Measurements from ENCODE around the gene DNER. TPM values are rescaled to one million over a fixed set of nuclear protein-coding genes. Genes with fewer than 3 reads are reported as not detected.

Gene DNER
- total and polyA plus RNA-seq, 2 of the 13 experiments (the other 11 are each of a cell fraction or from before 2014, with no cell fraction given): not detected

DNA sequence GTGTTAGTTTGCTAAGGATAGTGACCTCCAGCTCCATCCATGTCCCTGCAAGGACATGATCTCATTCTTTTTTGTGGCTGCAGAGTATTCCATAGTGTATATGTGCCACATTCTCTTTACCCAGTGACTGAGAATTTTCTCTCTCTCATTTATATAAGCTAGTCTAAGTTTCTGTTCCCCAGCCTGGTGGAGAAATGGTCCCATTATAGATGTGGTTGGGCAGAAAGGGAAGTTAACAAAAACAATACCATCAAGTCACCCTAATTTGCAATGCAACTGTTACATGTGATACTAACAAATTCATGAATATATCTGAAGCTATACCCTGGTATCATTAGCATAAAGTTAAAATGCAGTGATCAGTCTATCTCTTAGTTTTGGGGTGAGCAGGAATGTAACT, 54.0 kb downstream of the DNER start:
- no peaks in the 10 kb centered on the region; a peak in 2 of 5 replicates for H3K27me3 ChIP-seq (ENCODE audit: control insufficient read depth in 1 of 2, insufficient read depth in 2 of 2, low read length in 2 of 2)
- no peaks in the 10 kb centered on the region for H4K20me1 ChIP-seq (ENCODE audit: insufficient read depth, low read length)
- no peak overlapping the region for H3K4me3 ChIP-seq (replicated peaks in 1 of 3; ENCODE audit: insufficient read depth in 1 of 3, low read depth in 2 of 3, low read length in 3 of 3)
- no TSS peak for BruUV-seq (replicated peaks)
- intact Hi-C loops (cut with micrococcal nuclease; ENCODE audit: unreplicated experiment) (no loop called here), in situ Hi-C loops (cut with HindIII; ENCODE audit: extremely low pct_ligation_motif_present, low pct_unique_long_range_greater_than_20kb) (no loop called here)
- no peak overlapping the region for H3K4me2 ChIP-seq (ENCODE audit: low read depth, low read length)
- FAIRE-seq (no peak), DNase-seq (ENCODE audit: low spot score) (no peak), ATAC-seq (no peak)
- CTCF ChIA-PET (ENCODE audit: low intra/inter-chr PET ratio, low total read pairs): no interaction called here
- no peak overlapping the region for H3K27ac ChIP-seq (ENCODE audit: extremely low read length, insufficient read depth, low read length)
- H3K4me1 ChIP-seq (ENCODE audit: insufficient read depth, low read length): no peaks in the 10 kb centered on the region
- POLR2A ChIA-PET: no interaction called here
- TF ChIP-seq, protein P1, sequence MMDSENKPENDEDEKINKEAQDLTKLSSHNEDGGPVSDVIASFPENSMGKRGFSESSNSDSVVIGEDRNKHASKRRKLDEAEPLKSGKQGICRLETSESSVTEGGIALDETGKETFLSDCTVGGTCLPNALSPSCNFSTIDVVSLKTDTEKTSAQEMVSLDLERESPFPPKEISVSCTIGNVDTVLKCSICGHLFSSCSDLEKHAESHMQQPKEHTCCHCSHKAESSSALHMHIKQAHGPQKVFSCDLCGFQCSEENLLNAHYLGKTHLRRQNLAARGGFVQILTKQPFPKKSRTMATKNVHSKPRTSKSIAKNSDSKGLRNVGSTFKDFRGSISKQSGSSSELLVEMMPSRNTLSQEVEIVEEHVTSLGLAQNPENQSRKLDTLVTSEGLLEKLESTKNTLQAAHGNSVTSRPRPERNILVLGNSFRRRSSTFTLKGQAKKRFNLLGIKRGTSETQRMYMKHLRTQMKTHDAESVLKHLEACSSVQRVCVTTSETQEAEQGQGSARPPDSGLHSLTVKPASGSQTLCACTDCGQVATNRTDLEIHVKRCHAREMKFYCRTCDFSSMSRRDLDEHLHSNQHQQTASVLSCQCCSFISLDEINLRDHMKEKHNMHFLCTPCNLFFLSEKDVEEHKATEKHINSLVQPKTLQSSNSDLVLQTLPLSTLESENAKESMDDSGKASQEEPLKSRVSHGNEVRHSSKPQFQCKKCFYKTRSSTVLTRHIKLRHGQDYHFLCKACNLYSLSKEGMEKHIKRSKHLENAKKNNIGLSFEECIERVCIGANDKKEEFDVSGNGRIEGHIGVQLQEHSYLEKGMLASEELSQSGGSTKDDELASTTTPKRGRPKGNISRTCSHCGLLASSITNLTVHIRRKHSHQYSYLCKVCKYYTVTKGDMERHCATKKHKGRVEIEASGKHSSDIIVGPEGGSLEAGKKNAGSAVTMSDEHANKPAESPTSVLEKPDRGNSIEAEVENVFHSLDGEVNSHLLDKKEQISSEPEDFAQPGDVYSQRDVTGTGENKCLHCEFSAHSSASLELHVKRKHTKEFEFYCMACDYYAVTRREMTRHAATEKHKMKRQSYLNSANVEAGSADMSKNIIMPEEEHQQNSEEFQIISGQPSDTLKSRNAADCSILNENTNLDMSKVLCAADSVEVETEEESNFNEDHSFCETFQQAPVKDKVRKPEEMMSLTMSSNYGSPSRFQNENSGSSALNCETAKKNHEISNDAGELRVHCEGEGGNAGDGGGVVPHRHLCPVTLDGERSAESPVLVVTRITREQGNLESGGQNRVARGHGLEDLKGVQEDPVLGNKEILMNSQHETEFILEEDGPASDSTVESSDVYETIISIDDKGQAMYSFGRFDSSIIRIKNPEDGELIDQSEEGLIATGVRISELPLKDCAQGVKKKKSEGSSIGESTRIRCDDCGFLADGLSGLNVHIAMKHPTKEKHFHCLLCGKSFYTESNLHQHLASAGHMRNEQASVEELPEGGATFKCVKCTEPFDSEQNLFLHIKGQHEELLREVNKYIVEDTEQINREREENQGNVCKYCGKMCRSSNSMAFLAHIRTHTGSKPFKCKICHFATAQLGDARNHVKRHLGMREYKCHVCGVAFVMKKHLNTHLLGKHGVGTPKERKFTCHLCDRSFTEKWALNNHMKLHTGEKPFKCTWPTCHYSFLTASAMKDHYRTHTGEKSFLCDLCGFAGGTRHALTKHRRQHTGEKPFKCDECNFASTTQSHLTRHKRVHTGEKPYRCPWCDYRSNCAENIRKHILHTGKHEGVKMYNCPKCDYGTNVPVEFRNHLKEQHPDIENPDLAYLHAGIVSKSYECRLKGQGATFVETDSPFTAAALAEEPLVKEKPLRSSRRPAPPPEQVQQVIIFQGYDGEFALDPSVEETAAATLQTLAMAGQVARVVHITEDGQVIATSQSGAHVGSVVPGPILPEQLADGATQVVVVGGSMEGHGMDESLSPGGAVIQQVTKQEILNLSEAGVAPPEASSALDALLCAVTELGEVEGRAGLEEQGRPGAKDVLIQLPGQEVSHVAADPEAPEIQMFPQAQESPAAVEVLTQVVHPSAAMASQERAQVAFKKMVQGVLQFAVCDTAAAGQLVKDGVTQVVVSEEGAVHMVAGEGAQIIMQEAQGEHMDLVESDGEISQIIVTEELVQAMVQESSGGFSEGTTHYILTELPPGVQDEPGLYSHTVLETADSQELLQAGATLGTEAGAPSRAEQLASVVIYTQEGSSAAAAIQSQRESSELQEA (CRISPR knock-in tag; IDR thresholded peaks at IDR 0.05; ENCODE audit: not compliant biosample characterization): no peak
- TF ChIP-seq CBX1 (IDR thresholded peaks at IDR 0.05; ENCODE audit: low read depth): no peak
- no peak for TF ChIP-seq EEA1 (CRISPR knock-in tag; IDR thresholded peaks at IDR 0.05; ENCODE audit: borderline replicate concordance)
- TF ChIP-seq ZNF431 (CRISPR knock-in tag; IDR thresholded peaks at IDR 0.05; ENCODE audit: borderline replicate concordance, low read depth): no peak
- no peak for TF ChIP-seq RFX3 (CRISPR knock-in tag; IDR thresholded peaks at IDR 0.05)
- TF ChIP-seq, protein P2, sequence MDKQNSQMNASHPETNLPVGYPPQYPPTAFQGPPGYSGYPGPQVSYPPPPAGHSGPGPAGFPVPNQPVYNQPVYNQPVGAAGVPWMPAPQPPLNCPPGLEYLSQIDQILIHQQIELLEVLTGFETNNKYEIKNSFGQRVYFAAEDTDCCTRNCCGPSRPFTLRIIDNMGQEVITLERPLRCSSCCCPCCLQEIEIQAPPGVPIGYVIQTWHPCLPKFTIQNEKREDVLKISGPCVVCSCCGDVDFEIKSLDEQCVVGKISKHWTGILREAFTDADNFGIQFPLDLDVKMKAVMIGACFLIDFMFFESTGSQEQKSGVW (CRISPR knock-in tag; IDR thresholded peaks at IDR 0.05; ENCODE audit: borderline replicate concordance): no peak
- TF ChIP-seq, protein P3, sequence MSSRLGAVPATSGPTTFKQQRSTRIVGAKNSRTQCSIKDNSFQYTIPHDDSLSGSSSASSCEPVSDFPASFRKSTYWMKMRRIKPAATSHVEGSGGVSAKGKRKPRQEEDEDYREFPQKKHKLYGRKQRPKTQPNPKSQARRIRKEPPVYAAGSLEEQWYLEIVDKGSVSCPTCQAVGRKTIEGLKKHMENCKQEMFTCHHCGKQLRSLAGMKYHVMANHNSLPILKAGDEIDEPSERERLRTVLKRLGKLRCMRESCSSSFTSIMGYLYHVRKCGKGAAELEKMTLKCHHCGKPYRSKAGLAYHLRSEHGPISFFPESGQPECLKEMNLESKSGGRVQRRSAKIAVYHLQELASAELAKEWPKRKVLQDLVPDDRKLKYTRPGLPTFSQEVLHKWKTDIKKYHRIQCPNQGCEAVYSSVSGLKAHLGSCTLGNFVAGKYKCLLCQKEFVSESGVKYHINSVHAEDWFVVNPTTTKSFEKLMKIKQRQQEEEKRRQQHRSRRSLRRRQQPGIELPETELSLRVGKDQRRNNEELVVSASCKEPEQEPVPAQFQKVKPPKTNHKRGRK (CRISPR knock-in tag; IDR thresholded peaks at IDR 0.05): no peak
- H3K9ac ChIP-seq (ENCODE audit: insufficient read depth, low read depth, low read length): no peak overlapping the region
- H3K36me3 ChIP-seq (replicated peaks in 1 of 2; ENCODE audit: control insufficient read depth in 1 of 2, insufficient read depth in 2 of 2, low read length in 2 of 2): no peaks in the 10 kb centered on the region
- no peaks in the 10 kb centered on the region for H3K9me3 ChIP-seq (ENCODE audit: low read length)
- H3K79me2 ChIP-seq (ENCODE audit: insufficient read depth, low read length): no peaks in the 10 kb centered on the region
- H2AFZ ChIP-seq (ENCODE audit: low read length): no peak overlapping the region

Data from HepG2 (cell line).